OCI-M2 (cell line): Measurements from ENCODE around the gene AKAP12.

Experiments
- DNase-seq: peaks from one replicate; lab custom pipeline; 2025; ENCODE audit not compliant: unreplicated experiment; lab: John Stamatoyannopoulos, UW

The AKAP12 gene, protein sequence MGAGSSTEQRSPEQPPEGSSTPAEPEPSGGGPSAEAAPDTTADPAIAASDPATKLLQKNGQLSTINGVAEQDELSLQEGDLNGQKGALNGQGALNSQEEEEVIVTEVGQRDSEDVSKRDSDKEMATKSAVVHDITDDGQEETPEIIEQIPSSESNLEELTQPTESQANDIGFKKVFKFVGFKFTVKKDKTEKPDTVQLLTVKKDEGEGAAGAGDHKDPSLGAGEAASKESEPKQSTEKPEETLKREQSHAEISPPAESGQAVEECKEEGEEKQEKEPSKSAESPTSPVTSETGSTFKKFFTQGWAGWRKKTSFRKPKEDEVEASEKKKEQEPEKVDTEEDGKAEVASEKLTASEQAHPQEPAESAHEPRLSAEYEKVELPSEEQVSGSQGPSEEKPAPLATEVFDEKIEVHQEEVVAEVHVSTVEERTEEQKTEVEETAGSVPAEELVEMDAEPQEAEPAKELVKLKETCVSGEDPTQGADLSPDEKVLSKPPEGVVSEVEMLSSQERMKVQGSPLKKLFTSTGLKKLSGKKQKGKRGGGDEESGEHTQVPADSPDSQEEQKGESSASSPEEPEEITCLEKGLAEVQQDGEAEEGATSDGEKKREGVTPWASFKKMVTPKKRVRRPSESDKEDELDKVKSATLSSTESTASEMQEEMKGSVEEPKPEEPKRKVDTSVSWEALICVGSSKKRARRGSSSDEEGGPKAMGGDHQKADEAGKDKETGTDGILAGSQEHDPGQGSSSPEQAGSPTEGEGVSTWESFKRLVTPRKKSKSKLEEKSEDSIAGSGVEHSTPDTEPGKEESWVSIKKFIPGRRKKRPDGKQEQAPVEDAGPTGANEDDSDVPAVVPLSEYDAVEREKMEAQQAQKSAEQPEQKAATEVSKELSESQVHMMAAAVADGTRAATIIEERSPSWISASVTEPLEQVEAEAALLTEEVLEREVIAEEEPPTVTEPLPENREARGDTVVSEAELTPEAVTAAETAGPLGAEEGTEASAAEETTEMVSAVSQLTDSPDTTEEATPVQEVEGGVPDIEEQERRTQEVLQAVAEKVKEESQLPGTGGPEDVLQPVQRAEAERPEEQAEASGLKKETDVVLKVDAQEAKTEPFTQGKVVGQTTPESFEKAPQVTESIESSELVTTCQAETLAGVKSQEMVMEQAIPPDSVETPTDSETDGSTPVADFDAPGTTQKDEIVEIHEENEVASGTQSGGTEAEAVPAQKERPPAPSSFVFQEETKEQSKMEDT (N-terminal part only)

DNA sequence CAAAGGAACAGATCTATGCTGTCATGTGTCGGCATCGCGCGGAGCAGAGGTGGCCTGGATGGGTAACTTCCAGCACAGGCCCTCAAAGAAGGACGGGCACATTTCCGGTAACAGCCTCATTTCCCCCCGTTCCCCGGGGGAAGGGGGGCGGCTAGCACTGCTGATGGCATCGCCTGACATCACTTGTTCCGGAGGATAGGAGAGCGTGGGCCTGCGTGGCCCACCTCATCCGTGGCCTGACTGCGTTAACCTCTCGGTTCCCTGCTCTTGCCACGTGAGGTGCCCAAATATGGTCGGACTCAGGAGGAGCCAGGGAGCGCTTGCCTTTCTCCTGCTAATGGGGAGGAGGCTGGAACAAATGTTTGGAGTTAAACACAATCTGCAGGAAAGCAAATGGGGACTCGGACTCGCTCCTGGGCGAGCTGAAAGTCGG is at the start of gene AKAP12:
Gene AKAP12 (plus strand): TSS at position 365 of the 433 bp plus-strand sequence. CDS start 596 bp downstream, outside the sequence.
- DNase-seq: no peak

DNA sequence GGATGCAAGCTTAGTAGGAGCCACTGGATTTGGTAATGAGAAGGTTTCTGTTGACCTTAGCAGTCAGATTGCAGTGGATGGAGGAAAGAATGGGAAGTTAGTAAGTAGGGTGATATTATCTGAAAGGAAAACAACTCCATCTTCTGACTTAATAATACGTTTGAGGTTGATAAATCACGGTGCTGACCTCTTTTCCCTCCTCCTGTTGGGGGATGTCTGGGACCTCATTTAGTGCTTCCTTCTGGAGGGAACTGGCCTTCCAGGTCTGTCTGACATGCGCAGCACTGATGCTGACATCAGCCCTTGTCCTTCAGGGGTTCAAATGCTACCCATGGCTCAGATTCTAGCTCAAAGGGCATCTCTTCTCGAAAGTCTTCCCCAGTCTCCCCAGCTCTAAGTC is 48.2 kb upstream of the AKAP12 start:
- no peak for DNase-seq

DNA sequence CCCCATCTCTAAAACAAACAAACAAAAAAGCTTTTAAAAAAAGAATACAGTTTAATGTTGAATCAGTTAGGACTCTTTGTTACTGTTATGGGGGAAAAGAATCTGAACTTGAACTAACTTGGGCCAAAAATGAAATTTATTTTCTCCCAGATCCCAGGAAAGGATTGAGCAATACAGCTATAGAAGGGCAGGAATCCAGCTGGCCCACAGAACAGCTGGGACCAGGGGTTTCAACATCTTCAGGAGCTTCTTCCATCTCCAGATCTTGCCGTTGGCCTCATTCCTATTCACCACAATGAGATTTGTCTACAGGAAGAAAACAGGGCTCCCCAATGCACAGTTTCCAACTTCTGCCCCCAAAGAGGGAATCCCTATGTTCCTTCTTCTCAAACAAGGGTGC is 43.2 kb upstream of the AKAP12 start:
- DNase-seq: no peak

DNA sequence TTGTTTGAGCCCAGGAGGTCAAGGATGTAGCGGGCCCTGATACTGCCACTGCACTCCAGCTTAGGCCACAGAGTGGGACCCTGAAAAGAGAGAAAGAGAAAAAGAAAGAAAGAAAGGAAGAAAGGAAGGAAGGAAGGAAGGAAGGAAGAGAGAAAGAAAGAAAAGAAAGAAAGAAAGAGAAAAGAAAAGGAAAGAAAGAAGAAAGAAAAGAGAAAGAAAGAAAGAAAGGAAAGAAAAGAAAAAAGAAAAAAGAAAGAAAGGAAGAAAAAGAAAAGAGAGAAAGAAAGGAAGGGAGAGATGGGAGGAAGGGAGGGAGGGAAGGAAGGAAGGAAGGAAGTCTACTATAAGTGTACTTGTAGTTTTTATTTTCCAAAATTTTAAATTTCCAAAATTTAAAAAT is 42.2 kb upstream of the AKAP12 start:
- no peak for DNase-seq

DNA sequence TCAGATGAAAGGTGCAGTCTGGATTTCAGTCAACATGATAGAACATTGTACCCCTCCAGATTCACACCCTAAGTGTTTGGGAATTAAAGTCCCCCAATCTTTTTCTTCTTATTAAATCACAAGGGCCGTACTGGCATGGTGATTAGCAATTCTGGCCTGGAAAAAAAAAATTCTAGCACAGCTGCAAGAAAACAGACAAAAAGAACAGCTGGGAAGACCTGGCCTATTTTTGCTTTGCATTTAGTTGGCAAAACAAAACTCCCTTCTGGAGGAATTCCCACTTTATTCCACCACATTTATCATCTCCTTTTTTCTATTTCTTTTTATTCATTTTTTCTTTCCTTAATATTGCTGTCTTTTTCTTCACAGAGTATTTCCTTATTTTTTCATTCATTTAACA is 39.8 kb upstream of the AKAP12 start:
- DNase-seq: no peak

DNA sequence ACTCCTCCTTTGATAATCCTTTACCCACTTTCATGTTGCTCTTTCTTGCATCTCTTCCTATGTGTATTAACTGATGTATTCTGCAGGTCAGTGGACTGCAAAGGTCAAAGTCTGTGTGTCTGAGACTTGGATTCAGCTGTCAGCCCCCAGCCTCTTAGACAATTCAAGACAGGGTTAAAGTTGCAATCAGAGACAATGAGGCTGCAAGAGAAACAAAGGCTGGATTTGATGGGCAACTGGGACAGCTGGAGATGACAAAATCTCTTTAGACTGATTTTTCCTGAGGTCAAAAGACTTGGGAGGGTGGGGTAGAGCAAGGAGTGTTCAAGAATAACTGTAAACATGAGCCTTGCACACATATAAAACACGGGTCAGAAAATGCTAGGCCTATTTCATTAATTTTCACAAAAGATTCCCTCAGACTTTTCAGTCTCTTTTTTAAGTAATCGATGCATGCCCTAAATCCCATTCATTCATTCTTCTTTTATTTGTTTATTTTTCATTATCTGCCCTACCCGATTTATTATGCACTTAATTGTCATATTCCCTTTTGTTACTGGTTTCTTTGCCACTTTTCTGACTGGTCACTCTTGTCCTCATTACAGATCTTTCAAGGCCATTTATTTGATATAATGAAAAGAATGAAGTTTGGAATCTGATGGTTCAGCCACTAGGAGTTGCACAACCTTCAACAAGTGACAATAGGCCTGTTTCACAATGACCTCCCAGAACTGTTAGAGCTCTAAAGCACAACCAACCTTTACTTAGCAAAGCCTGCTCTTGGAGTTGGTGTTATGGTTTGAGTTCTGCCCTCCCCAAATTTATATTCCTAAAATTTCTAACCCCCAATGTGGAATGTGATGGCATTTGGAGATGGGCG is 33.8 kb upstream of the AKAP12 start:
- no peak for DNase-seq

DNA sequence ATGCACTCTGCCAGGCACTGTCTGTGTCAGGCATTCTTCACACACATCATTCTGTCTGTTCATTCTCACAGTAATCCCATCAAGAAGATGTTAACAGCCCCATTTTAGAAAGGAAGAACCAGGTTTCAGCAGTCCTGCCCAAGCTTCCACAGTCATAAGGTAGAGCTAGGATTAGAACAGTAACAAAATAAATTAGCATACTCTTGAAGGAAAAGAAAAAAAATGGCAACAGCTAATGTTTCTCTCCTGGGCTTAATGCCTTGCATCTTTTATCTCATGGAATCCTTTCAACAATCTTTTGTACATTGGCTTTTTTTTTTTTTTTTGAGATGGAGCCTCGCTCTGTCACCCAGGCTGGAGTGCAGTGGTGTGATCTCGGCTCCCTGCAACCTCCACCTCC is 32.1 kb upstream of the AKAP12 start:
- no peak for DNase-seq

DNA sequence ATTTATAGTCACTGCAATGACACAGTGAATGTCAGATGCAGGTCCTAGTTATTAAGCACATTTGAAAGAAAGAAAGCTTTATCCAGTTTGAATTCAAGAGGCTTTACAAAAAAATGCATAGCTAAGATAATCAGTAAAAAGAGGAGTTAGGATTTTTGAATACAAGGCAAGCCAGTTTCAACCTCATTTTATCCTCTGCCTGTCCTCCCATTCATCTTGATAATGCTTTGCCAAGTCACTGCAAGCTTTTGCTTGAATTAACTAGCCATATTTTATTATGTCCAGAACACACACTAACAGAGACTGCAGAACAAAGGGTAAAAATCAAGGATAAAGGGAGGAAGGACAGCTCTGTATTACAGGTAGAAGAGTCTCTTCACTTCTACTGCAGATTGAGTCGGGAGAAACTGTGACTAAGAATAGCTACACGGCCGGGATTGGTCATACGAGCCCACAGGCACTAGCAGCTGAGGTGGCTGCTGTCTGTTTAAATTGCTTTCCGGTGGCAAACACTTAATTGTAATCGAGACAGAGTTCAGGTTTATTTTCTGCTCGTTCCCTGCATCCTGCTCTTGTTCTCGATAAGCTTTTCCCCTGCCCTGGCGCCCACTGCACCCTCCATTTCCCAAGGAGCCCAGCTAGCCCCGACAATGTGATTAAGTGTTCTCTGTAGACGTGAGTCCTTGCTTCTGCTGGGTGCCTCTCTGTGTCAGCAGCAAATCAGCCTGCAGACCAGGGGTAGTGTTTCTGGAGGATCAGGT is 30.5 kb upstream of the AKAP12 start:
- no peak for DNase-seq

DNA sequence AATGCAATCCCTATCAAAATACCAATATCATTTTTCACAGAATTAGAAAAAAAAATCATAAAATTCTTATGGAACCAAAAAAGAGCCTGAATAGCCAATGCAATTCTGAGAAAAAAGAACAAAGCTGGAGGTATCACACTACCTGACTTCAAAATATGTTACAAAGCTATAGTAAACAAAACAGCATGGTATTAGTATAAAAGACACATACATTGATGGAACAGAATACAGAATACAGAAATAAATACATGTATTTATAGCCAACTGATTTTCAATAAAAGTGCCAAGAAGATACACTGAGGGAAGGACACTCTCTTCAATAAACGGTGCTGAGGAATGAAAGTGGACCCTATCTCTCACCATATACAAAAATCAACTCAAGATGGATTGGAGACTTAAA is 28.7 kb upstream of the AKAP12 start:
- DNase-seq: no peak

DNA sequence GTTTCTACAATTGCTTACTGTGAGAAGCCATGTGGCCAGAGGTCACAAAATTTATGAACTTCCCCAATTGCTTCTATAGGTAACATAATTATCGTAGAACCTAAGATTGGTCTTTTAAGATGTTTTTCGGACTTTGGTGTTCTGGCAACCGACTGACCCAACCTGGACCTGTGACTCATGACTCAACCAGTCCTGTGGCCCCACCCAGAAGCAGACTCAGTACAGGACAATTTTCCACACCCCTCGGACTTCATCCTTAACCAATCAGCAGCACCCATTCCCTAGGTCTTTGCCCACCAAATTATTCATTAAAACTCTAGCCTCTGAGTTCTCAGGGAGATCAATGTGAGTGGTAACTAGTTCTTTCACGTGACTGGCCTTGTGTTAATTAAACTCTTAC is 26.4 kb upstream of the AKAP12 start:
- DNase-seq: no peak

DNA sequence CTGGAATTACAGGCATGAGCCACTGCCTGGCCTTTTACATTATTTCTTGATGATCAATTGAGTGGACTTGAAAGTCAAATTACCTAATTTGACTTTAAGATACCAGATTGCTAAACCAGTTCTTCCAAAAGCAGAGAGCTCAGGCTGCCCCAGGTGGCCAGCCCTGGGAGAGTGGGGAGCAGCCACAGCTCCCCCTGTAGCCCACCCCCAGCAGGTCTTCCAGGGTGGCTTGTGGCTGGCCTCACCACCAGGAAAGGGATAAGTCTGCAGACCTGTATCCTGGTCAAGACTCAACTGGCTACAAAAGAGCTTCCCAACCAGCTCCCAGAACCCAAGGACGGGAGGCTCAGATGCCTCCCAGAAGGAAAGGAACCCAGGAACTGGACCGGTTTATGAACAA is 23.8 kb upstream of the AKAP12 start:
- no peak for DNase-seq

DNA sequence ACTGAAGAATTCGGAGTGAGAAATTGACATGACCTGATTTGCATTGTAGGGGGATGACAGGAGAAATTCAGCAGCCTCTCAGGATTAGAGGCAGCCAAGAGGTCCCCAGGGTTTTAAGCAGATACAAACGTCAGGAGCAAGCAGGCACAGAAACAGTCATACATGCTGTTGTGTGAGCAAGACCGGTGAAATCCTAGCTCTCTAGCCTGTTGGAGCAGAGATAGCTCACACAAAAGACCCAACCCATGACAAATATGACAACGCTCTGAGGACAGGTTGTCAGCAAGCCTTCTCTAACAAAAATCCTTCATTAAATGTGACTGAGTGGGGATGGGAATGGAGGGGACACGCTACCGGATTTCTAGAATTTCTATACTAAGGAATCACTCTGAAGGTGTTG is 23.0 kb upstream of the AKAP12 start:
- DNase-seq: no peak

DNA sequence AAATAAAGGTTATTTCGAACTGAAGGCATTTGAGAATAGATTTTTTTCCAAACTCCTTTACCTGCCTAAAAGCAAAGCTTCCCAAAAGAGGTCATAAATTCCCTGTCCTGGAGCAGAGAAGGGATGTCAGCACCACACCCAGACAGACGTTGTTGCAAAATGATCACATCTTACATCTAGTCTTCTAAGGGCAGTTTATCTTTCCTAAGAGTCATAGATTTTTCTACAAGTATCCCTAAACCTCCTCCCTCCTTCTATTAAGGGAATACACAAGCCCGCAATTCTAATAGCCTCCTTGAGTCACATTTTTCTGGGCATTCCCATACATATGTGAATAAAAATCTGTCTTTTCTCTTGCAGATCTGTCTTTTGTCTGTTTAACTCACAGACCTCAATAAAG is 20.6 kb upstream of the AKAP12 start:
- no peak for DNase-seq

DNA sequence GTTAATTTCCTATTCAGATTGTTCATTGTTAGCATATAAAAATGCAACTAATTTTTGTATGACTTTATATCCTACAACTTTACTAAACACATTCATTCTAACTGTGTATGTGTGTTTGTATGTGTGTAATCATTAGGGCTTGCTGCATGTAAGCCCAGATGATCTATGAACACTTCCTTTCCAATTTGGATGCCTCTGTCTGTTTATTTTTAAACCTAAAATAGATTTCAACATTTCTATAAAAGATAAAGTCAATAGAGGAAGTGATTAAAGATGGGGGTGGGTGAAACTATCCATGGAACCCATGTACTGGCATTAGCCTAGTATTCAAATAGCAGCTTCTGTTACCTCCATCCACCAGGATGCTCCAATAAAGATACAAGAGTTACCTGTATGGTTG is 15.7 kb upstream of the AKAP12 start:
- DNase-seq: no peak

DNA sequence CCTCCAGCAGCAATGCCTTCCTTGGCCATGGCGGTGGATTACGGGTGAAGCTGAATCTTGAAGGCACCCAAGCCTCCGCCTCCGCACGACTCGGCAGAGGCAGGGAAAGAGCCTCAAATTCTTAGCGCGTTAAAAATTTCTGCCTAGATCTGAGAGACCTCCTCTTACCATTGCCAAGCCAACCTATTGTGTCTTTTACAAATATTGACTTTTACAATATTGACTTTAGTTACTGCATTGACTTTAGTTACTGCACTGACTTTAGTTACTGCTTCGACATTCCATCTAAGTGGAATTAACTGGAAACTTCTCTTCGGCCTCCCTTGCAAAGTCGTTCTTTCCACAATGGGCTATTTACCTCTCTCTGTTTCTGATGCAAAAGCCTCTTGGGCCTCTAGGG is 13.8 kb upstream of the AKAP12 start:
- no peak for DNase-seq

DNA sequence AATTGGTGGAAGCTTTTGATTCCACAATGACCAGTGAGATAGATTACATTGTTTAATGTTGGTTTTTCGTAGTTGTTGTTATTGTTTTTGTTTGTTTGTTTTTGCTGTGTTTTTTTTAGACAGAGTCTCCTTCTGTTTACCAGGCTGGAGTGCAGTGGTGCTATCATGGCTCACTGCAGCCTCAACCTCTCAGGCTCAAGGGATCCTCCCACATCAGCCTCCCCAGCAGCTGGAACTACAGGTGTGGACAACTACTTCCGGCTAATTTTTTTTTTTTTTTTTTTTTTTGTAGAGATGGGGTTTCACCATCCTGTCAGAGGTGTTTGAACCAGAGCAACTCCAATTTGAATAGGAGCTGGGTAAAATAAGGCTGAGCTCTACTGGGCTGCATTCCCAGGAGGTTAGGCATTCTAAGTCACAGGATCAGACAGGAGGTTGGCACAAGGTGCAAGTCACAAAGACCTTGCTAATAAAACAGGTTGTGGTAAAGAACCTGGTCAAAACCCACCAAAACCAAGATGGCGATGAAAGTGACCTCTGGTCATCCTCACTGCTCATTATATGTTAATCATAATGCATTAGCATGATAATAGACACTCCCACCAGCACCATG is 10.9 kb upstream of the AKAP12 start:
- DNase-seq: no peak

DNA sequence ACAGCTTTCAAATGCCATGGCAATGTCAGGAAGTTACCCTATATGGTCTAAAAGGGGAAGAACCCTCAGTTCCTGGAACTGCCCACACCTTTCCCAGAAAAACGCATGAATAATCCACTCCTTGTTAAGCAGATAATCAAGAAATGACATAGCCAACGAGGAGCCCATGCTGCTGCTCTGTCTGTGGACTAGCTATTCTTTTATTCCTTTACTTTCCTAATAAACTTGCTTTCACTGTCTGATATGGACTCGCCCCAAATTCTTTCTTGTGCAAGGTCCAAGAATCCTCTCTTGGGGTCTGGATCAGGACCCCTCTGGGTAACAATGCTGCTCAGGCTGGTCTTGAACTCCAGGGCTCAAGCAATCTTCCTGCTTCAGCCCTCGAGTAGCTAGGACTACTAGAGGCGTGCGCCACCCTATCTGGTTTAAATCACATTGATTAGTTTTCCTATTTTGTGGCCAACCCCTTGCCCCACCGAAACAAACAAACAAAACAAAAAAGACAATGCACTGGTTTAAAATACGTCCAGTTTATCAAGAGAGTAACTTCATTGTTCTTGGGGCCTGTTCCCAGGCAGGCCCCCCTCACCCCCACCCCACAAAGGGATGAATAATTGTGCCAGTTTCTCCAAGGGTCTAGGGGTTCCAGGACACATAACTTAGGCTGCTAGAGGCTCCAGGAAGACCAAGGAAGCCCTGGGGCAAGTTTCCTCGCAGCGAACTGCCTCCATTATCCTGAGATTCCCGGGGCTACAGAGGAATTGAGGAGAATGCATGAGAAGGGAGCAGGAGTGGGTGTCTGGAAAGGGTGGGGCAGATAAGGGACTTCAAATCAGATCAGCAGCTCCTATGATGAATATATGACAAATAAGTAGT is 10.1 kb upstream of the AKAP12 start:
- no peak for DNase-seq

DNA sequence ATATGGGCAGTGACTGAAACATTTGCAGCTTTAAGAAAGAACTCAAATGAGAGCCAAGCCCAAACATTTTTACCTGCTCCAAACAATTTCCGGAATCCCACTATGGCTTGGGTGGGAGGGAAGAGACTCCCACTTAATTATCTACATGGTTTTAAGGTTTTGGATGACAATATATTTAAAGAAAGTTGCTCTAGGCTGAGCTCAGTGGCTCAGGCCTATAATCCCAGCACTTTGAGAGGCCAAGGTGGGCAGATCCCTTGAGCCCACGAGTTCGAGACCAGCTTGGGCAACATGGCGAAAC is 9.5 kb upstream of the AKAP12 start:
- DNase-seq: no peak

DNA sequence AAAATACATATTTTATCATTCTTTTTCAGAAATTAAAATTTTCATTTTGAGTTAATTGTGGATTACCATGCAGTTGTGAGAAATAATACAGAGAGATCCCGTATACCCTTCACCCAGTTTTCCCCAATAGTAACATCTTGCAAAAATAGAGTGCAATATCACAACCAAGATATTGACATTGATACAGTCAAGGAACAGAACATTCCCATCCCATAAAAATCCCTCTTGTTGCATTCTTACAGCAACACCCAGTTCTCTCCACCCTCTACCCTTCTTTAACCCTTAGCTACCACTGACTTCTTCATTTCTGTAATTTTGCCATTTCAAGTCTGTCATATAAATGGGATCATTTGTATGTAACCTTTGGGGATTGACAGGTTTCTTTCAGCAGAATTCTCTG is 6.9 kb upstream of the AKAP12 start:
- no peak for DNase-seq
